ENCODE measurements around the gene FOXP1. TPM values are rescaled to one million over a fixed set of nuclear protein-coding genes. Genes with fewer than 3 reads are reported as not detected.
A peak's percentile ranks its signal among the peaks of the same experiment; 100 is the strongest.

FOXP1 gene
- total and polyA plus RNA-seq, 9 of the 15 experiments (the other 6 are each of a cell fraction or from before 2014, with no cell fraction given) = 7.7 to 34.5 (median 13.7) TPM

DNA sequence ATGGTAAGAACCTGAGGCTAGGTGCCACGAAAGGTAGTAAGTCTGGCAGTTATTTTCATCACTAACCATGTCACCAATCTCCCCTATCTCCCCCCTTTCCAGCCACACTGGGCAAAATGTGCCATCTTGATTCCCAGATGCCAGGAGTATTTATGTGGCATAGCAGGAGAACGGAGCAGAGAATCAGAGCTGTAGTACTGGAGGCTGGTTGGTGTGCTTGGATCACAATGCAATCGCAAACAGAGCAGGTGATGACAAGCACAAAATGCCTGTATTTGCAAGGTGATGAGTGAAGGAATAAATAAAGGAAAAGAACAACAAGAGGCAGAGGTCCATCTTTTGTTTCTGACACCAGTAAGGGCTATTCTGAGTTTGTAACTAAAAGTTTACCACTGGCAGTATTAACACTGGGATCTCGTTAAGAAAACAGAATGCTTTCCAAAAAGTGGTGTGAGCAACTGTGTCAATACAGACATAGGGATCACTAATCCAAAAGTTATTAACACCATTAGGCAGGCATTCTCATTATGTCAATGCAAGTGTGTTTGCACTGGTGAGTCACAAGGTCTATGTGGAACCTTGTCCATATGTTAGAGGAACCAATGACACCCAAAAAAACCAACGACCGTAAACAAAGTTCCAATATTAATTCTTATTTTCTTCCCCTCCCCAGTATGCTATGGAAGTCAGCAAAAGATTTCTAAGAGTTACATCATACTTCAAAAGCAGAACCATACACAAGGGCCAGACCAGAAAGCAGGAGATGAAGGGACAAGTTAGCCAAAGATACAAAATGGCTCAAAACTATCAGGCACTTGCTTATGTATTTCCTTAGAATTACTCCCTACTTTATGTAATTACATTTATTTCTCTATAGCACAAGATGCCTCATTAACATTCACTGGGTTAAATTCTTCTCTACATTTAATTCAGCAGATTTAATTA, 556.6 kb downstream of the FOXP1 start (continued):
- TF ChIP-seq, protein P1, sequence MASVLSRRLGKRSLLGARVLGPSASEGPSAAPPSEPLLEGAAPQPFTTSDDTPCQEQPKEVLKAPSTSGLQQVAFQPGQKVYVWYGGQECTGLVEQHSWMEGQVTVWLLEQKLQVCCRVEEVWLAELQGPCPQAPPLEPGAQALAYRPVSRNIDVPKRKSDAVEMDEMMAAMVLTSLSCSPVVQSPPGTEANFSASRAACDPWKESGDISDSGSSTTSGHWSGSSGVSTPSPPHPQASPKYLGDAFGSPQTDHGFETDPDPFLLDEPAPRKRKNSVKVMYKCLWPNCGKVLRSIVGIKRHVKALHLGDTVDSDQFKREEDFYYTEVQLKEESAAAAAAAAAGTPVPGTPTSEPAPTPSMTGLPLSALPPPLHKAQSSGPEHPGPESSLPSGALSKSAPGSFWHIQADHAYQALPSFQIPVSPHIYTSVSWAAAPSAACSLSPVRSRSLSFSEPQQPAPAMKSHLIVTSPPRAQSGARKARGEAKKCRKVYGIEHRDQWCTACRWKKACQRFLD (CRISPR knock-in tag; IDR thresholded peaks at IDR 0.05) = peak; percentile 68; the same call in 1 of the 2 replicates
- TF ChIP-seq EP400 (IDR thresholded peaks at IDR 0.05) (peak; percentile 41; the same call in 1 of the 2 replicates), HDGF (IDR thresholded peaks at IDR 0.05) (no peak), ZNF644 (tag; IDR thresholded peaks at IDR 0.05; ENCODE audit: low read depth) (0 out of 2 replicates have a peak, but pooled peaks have one; percentile 63), BDP1 (IDR thresholded peaks at IDR 0.05; ENCODE audit: insufficient read depth, insufficient read length) (no peak), KDM1A (IDR thresholded peaks at IDR 0.05) (no peak), TARDBP (IDR thresholded peaks at IDR 0.05) (no peak), TEAD1 (CRISPR knock-in tag; IDR thresholded peaks at IDR 0.05) (no peak; a peak in 1 of 4 replicates), TRIM24 (IDR thresholded peaks at IDR 0.05) (peak; percentile 67 to 74; a peak in 2 of 4 replicates), ZNF165 (CRISPR knock-in tag; IDR thresholded peaks at IDR 0.05; ENCODE audit: borderline replicate concordance) (no peak), TFAM (CRISPR knock-in tag; conservative IDR thresholded peaks at IDR 0.05) (no peak), CXXC5 (CRISPR knock-in tag; IDR thresholded peaks at IDR 0.05) (peak; percentile 54), ZNF584 (CRISPR knock-in tag; IDR thresholded peaks at IDR 0.05; ENCODE audit: low read depth) (peak; percentile 91; the same call in 1 of the 2 replicates), BRD4 (IDR thresholded peaks at IDR 0.05) (no peak)
- TF ChIP-seq, protein P2, sequence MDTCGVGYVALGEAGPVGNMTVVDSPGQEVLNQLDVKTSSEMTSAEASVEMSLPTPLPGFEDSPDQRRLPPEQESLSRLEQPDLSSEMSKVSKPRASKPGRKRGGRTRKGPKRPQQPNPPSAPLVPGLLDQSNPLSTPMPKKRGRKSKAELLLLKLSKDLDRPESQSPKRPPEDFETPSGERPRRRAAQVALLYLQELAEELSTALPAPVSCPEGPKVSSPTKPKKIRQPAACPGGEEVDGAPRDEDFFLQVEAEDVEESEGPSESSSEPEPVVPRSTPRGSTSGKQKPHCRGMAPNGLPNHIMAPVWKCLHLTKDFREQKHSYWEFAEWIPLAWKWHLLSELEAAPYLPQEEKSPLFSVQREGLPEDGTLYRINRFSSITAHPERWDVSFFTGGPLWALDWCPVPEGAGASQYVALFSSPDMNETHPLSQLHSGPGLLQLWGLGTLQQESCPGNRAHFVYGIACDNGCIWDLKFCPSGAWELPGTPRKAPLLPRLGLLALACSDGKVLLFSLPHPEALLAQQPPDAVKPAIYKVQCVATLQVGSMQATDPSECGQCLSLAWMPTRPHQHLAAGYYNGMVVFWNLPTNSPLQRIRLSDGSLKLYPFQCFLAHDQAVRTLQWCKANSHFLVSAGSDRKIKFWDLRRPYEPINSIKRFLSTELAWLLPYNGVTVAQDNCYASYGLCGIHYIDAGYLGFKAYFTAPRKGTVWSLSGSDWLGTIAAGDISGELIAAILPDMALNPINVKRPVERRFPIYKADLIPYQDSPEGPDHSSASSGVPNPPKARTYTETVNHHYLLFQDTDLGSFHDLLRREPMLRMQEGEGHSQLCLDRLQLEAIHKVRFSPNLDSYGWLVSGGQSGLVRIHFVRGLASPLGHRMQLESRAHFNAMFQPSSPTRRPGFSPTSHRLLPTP (IDR thresholded peaks at IDR 0.05; ENCODE audit: borderline replicate concordance, extremely low read depth, insufficient read length) = no peak
- TF ChIP-seq, protein P3, sequence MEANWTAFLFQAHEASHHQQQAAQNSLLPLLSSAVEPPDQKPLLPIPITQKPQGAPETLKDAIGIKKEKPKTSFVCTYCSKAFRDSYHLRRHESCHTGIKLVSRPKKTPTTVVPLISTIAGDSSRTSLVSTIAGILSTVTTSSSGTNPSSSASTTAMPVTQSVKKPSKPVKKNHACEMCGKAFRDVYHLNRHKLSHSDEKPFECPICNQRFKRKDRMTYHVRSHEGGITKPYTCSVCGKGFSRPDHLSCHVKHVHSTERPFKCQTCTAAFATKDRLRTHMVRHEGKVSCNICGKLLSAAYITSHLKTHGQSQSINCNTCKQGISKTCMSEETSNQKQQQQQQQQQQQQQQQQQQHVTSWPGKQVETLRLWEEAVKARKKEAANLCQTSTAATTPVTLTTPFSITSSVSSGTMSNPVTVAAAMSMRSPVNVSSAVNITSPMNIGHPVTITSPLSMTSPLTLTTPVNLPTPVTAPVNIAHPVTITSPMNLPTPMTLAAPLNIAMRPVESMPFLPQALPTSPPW (CRISPR knock-in tag; IDR thresholded peaks at IDR 0.05) = no peak
- TF ChIP-seq, protein P4, sequence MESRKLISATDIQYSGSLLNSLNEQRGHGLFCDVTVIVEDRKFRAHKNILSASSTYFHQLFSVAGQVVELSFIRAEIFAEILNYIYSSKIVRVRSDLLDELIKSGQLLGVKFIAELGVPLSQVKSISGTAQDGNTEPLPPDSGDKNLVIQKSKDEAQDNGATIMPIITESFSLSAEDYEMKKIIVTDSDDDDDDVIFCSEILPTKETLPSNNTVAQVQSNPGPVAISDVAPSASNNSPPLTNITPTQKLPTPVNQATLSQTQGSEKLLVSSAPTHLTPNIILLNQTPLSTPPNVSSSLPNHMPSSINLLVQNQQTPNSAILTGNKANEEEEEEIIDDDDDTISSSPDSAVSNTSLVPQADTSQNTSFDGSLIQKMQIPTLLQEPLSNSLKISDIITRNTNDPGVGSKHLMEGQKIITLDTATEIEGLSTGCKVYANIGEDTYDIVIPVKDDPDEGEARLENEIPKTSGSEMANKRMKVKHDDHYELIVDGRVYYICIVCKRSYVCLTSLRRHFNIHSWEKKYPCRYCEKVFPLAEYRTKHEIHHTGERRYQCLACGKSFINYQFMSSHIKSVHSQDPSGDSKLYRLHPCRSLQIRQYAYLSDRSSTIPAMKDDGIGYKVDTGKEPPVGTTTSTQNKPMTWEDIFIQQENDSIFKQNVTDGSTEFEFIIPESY (CRISPR knock-in tag; IDR thresholded peaks at IDR 0.05) = no peak
- TF ChIP-seq, protein P5, sequence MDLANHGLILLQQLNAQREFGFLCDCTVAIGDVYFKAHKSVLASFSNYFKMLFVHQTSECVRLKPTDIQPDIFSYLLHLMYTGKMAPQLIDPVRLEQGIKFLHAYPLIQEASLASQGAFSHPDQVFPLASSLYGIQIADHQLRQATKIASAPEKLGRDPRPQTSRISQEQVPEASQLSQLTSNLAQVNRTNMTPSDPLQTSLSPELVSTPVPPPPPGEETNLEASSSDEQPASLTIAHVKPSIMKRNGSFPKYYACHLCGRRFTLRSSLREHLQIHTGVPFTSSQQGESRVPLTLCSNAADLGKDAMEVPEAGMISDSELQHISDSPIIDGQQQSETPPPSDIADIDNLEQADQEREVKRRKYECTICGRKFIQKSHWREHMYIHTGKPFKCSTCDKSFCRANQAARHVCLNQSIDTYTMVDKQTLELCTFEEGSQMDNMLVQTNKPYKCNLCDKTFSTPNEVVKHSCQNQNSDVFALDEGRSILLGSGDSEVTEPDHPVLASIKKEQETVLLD (IDR thresholded peaks at IDR 0.05) = no peak
